SU-DHL-6 (cell line): ENCODE measurements around the gene GZMA.

Experiments used
- CTCF ChIP-seq: fragments of 200-600 bp; sonication (generic); IDR thresholded peaks from one replicate; pipeline ENCODE4 v1.5.1; 2017; ENCODE audit warnings: antibody characterized with exemption, mild to moderate bottlenecking, low read length, moderate library complexity; ENCODE audit not compliant: insufficient read depth, poor library complexity, severe bottlenecking
- EZH2phosphoT487 ChIP-seq: fragments of 200-600 bp; sonication (generic), shearing (Covaris generic); conservative IDR thresholded peaks from 2 replicates; pipeline ENCODE4 v1.6.1; 2018; ENCODE audit warnings: mild to moderate bottlenecking, antibody characterized with exemption, low read length, moderate library complexity, mixed read lengths

- TF ChIP-seq CTCF (no peak), EZH2phosphoT487 (no peak)
Observed at GRCh38 chr5:55110217-55110616, 7.8 kb downstream of the GZMA start.
